NCI-H446 (cell line): ENCODE measurements around the gene IPP.
"Not testable (repeated sequence)": the region's sequence is repeated elsewhere in the genome, so short reads cannot be mapped to it uniquely, and the experiment has no call there.

Source experiments
- DNase-seq, 2 experiments: peaks; one replicate each; lab custom pipeline; 2025; lab: John Stamatoyannopoulos, UW

IPP gene

GRCh38 chr1:45750298-45751038 lies at the start of gene IPP:
IPP (minus strand) TSS chr1:45750653; CDS start chr1:45746411, 4,242 bp downstream.
- peak; percentile 97 to 99 for DNase-seq

- DNase-seq: no peak
Measured at GRCh38 chr1:45796946-45797345, 46.5 kb upstream of the IPP start.

GRCh38 chr1:45796381-45796780 lies 45.9 kb upstream of the IPP start:
- no peak for DNase-seq

GRCh38 chr1:45793942-45794604 lies 43.6 kb upstream of the IPP start:
- no peak for DNase-seq

- DNase-seq: no peak
Measured at GRCh38 chr1:45792744-45793143, 42.3 kb upstream of the IPP start.

- no peak for DNase-seq
Measured at GRCh38 chr1:45789601-45790000, 39.1 kb upstream of the IPP start.

- DNase-seq: no peak
Measured at GRCh38 chr1:45787905-45788304, 37.5 kb upstream of the IPP start.

GRCh38 chr1:45785583-45785982 lies 35.1 kb upstream of the IPP start:
- no peak for DNase-seq

- no peak for DNase-seq
Measured at GRCh38 chr1:45775794-45776193, 25.3 kb upstream of the IPP start.

GRCh38 chr1:45772971-45773370 lies 22.5 kb upstream of the IPP start:
- DNase-seq: no peak

- peak in 1 of 2 experiments; percentile 23 for DNase-seq
Measured at GRCh38 chr1:45769261-45769932, 18.9 kb upstream of the IPP start.

GRCh38 chr1:45767035-45767434 lies 16.6 kb upstream of the IPP start:
- DNase-seq: no peak

GRCh38 chr1:45765999-45766792 lies 15.7 kb upstream of the IPP start:
- no peak for DNase-seq

GRCh38 chr1:45762291-45762690 lies 11.8 kb upstream of the IPP start:
- DNase-seq: no peak

- DNase-seq: no peak
Measured at GRCh38 chr1:45755697-45756096, 5.2 kb upstream of the IPP start.

GRCh38 chr1:45753248-45754037 lies 3.0 kb upstream of the IPP start:
- DNase-seq: no peak

GRCh38 chr1:45752441-45753052 lies 2.1 kb upstream of the IPP start:
- DNase-seq: no peak

- DNase-seq: no peak
Measured at GRCh38 chr1:45752014-45752413, 1.6 kb upstream of the IPP start.

GRCh38 chr1:45751039-45751838 lies 786 bp upstream of the IPP start:
- DNase-seq: not testable (repeated sequence)

GRCh38 chr1:45746922-45747321 lies 3.5 kb downstream of the IPP start:
- no peak for DNase-seq
